A673 (cell line): ENCODE data around the gene CYP20A1.

Experiments used
- CTCF ChIP-seq: fragments of 300-800, 200-600 bp; sonication (generic); conservative IDR thresholded peaks from 2 replicates; pipeline ENCODE4 v1.5.1; 2017; ENCODE audit warnings: low read depth, mild to moderate bottlenecking, antibody characterized with exemption, low read length, moderate library complexity, mixed read lengths
- EZH2 ChIP-seq: fragments of 200-600 bp; sonication (generic); IDR thresholded peaks from 2 replicates; pipeline ENCODE4 v1.6.1; 2017; ENCODE audit warnings: borderline replicate concordance, low read depth, mild to moderate bottlenecking, mixed read lengths, antibody characterized with exemption, low read length; ENCODE audit not compliant: poor library complexity, severe bottlenecking

- TF ChIP-seq EZH2 (no peak), CTCF (no peak)
These were observed 43.3 kb downstream of the CYP20A1 start for GRCh38 chr2:203282101-203282500.
